Stimulated activated CD8-positive, alpha-beta memory T cell treated with anti-CD3 and anti-CD28 coated beads, Interleukin-15, amount 100 ng/mL, for 48 hours (primary cell): ENCODE results near the gene RPS6KA3.
"Not testable (repeated sequence)": the region's sequence is repeated elsewhere in the genome, so short reads cannot be mapped to it uniquely, and the experiment has no call there.

Source experiments
- DNase-seq, 2 donors: peaks; one replicate each; pipeline ENCODE4 v3.0.0-alpha.2; 2020; ENCODE audit warnings: low read depth in 2 of 2

Gene RPS6KA3

DNA sequence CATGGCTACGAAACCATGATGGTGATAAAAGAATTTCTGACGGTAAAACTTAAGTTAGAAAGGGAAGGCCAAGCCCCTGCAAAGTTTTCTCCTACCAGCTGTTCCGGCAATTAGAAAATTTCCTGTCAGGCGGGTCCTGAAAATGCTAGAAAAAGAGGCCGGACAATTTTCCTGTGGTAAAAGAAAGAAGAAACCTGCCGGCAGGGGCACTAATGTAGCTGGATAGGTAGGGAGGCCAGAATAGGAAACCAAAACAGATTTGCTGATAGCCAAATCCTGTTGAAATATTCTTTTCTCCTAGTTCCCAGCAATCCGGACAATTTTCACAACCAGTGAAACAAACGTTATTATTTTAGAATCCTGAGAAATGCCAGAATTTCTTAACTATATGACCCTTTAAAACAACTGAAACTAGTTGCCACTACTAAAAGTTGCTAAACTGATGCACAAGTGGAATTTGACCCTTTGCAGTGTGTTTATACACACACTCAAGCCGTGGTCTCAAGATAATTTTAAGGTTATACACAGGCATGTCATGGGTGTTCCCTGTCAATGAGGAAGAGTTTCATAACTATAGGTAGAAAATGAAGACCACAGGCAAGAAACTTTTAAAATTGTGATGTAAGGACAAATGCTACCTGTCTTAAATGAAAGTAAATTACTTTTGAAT, 47.7 kb downstream of the RPS6KA3 start:
- DNase-seq, result no peak

DNA sequence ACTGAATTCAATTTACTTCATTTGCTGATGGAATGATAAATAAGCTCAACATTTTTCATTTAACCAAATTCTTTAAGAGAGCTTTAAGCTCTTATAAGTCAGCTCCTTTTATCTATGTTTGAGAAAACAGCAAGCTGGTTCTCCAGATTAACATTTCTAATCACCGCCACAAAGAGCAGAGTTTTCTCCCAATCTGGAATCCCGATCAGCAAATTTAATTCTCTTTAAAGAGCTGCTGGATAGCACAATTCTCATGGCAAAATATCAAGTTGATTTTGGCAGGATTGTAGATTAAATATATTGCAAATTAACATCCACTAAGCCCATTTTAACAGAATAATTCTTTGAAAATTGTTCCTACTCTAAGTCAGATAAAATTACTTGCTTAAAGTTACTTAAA, 48.8 kb downstream of the RPS6KA3 start:
- no peak for DNase-seq

DNA sequence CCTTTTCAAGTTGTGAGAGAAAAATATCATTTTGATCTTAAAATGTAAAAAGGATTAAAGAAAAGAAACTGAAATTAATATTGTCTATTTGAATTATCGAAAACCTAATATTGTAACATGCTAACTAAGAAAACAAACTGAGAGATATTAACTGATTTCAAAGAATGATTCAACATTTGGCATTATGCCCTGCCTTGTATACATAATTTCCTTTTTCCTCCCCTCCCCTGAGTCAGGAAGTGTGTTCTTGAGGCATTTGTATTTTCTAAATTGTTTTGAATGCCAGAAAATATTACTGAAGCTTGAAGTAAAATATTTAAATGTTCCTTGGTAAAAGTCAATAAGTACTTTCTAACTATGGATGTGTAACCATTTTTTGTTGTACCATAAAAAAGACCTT, 49.4 kb downstream of the RPS6KA3 start:
- DNase-seq, result no peak

DNA sequence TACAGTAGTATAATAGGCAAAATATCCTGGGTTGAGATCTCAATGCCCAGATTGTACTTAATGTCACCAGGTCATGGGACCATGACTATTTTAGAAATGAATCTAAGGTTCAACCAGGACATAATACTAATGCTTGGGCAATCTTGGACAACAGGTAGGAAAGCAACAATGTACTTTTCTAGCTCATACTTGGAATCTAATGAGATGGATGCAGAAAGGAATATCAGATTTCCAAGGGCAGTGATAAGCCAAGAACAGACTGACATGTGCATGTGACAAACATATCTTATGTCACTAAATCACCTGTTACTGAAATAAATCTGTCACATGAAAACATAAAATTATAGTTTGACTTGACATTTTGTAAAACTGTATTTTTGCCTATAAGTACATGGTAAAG, 51.1 kb downstream of the RPS6KA3 start:
- no peak for DNase-seq

DNA sequence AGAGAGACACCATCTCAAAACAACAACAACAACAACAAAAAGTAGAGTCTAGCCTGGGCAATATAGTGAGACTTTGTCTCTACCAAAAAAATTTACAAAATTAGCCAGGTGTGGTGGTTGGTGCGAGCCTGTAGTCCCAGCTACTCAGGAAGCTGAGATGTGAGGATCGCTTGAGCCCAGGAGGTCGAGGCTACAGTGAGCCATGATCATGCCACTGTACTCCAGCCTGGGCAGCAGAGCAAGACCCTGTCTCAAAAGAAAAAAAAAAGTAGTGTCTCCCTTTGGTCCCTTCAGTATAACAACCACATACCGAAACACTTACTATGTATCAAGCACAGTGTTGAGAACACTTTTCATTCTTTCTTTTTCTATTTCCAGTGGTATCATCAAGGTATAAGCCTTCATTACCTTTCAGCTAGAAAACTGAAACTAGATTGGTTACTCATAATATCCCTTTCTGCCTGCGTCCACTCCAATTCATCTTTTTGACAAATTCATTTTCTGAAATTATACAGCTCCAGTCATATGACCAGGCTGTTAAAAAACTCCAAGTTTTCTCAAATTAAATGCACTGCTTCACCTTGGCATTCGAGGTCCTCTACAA, 54.1 kb downstream of the RPS6KA3 start:
- DNase-seq, result no peak

DNA sequence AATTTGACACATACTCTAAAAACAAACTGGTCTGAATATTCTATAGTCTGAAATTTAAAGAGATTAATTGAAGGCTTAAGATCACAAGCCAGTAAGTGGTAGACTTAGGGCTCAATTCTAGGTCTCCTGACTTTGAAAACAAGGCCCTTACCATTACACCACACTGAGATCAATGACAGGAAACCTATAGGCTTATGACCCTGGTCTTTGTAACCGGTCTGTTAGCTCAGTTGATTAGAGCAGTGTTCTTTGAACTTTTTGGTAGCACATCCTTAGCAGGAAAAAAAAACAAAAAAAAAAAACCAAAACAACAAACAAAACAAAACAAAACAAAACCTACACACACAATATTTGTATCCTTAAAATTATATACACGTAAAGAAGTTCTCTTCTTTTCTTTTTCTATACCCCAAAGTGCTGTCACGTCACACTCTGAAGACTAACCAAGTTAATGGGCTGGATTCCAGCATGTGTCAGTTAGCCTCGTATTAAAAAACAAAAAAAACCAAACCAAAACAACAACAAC, 55.4 kb downstream of the RPS6KA3 start:
- DNase-seq, result no peak

DNA sequence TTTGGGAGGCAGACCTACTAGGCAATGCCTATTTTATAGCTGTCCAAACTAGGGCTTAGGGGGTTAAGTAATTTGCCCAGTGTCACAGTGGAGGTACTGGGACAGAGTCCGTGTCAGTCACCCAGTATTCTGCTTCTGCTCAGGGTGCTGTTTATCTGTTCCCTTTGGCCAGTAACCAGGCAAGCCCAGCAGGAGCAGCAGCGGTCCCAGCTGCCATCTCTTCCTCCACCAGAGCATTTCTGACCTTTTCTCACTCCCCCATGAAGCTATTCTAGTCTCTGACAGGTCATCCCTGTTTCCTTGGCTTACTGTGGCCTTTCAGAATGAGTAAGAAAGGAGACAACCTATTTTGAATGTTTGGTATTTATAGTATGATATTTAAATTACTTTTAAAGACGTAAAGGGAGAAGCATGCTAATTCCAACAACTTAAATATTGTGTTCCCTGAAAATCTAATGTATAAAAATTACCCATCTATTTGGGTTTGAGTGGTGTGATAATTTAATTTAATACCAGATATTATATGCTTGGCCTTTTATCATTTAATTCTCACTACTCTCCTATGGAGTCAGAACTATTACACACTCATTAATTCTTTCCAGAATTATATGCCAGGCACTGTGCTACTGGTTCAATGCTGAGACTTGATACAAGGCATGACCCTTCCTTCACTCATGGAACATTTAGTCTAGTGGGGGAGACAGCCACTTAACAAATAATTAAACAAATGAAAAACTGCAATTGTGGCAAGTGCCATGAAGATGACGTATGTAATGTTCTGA, 60.6 kb downstream of the RPS6KA3 start:
- no peak for DNase-seq

DNA sequence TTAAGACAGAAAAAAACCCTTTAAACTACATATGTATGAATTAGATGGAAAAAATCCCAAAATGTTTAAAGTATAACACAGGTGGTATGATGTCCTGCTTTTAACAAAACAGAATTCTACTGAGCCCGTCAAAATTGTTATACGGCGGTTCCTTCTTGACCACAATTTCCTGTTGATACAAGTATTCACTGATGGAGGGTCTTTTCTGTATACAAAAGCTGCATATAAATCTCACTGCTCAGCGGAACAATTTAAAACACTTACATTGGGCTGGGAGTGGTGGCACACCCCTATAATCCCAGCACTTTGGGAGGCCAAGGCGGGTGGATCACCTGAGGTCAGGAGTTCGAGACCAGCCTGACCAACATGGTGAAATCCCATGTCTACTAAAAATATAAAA, 62.4 kb downstream of the RPS6KA3 start:
- no peak for DNase-seq

DNA sequence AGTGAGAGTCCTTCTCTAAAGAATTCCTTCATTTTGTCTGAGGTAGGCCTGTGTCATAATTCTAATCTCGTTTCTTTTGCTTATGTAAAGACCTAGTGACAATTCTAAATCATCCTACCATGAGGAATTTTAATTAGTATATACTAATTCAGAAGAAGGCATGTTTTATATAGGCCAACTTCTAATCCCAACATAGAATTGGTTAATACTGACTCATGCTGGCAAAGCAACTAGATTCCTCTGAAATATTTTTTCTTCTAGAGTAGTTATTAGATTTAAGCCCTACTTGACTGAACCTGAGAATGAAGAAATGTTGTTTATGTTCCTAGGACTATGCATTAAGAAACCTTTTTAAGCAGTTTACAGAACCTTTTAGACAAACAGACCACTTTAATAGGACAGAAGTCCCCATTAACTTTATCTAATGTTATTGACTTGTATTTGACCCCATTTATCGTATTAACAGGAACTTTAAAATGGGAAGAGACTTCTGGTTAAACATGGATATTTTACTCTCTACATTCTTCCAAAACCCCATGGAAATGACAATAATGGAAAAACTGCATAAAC, 69.0 kb downstream of the RPS6KA3 start:
- no peak for DNase-seq

DNA sequence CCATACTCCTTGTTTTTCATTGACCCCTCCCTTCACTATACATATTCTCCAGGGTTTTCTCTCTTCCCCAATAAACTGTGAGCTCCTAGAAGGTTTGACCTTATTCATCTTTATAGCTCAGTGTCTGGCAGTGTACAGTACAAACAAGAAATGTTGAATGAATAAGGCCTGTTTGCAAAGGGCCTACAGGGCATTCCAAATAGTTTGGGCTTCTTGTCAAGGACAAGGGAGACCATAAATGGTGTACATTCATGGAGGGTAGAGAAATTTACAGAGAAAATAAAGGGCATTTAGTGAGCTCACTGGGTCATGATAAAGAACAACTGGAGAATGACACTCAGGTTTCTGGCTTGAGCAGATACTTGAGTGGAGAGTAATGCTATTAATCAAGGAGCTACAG, 77.5 kb downstream of the RPS6KA3 start:
- no peak for DNase-seq

DNA sequence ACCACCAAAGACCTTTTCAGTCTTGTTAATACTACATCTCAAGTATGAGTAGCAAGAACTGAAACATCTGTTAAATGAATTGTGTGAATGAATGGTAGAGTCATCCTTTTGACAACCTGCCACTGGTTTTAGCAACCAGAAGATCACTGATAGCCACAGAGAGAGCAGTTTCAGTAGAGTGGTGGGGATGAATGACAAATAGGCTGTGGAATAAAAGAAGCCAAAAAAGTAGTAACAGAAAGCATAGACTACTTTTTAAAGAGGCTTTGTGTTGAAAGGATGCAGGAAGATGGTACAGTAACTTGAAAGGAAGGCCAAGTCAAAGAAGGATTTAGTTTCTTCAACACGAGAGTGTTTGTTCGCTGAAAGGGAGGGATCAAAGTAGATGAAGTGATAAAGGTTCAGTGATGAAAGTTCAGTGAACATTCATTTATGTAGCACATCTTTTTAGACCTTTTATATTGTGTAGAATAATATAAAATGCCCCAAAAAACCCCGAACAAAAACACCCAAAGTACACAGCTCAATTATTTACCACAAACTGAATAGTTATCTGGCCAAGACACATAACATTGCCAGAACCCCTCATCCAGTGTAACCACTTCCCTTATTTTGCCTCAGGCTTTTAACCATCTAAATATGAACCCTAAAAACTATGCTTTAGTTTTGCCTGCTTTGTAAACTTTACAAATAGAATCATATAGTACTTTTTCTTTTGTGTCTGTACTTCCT, 84.9 kb downstream of the RPS6KA3 start:
- no peak for DNase-seq

DNA sequence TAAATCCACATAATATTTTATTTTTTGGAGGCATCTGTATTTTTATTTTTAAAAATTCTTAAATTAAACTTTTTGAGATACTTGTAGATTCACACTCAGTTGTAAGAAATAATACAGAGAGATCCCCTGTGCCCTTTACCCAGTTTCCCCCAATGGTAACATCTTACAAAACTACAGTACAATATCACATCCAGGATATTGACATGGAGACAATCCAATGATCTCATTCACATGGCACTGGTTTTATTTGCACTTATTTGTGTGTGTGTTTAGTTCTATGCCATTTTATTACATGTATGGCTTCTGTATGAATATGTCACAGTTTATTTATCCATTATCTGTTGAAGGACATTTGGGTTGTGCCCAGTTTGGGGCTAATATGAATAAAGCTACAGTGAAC, 89.6 kb downstream of the RPS6KA3 start:
- no peak for DNase-seq

DNA sequence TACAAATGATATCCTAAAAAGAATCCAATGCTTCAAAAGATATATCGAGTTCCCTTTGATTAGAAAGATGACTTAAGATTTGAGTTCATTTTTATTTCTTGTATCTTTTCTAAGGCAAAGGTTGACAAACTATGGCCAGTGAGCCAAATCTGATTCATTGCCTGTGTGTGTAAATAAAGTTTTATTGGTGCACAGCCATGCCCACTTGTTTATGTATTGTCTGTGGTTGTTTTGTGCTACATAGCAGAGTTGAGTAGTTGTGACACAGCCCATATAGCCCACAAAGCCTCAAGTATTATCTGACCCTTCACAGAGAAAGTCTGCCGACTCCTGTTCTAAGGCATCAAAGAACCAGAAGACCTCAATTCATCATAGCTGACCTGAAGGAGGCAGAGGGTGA, 92.9 kb downstream of the RPS6KA3 start:
- no peak for DNase-seq

DNA sequence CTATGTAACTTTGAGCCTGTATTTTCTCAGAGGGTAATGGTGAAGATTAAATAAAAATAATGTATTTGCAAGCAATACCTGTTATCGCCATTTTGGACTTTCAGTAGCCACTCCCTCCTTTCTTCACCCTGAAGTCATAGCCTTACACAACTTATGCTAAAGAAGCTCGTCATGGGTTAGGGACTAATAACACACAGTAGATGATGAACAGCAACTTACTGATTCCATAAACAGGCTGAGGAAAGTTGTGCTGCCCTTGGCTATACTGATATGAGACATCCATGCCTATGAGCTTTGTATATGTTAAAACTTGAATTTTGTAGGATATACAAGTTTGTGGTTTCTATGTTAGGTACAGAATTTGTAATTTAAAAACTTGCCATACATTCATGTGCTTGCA, 93.4 kb downstream of the RPS6KA3 start:
- no peak for DNase-seq

DNA sequence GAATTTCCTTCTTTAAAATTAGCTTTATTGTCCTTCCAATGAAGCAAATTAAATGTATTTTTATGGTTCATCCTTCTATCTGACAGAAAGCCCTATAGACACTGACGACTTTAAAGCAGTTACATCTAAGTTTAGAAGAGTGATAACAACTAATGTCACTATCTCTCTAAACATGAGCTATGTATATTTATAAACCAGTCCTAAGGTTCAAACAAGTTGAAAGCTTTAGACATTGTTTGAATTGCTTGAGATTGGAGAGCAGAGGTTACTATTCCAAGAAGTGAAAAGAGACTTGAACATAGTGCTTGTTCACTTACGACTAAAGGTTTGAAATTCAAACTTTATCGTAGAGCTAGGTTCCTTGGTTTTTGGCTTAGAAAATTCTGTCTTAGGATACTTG, 94.8 kb downstream of the RPS6KA3 start:
- no peak for DNase-seq

DNA sequence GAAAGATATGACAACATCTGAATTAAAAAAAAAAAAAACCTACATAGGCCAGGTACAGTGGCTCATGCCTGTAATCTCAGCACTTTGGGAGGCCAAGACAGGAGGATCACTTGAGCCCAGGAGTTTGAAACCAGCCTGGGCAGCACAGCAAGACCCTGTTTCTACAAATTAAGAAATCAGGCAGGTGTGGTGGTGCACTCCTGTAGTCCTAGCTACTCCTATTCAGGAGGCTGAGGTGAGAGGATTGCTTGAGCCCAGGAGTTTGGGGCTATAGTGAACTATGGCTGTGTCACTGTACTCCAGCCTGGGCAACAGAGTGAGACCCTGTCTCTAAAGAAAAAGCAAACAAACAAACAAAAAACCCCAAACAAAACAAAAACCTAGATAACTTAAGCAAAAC, 104.2 kb downstream of the RPS6KA3 start:
- not testable (repeated sequence) for DNase-seq

DNA sequence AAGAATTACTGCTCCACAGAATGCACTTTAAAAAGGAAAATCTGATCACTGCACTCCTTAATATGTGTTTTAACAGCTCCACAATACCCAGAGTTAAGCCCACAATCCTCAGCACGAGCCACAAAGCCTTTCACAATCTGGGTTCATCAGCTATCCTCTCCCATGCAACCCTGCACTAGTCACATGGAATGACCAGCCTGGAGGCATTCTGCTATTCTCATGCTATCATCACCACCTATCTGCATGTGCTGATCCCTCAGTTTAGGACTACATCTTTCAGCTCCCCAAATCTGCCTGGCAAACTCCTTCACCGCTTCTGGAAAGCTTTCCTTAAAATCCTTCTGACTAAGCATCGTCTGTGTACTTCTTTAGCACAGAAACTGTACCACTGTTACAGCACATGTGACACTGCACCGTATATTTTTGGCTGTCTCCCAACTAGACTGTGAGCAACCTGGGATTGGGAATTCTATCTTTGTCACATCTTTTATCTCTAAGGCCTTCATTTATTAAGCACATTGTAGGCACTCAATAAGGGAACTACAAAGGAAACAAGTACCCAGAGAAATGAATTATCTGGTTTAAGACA, 106.8 kb downstream of the RPS6KA3 start:
- no peak for DNase-seq

DNA sequence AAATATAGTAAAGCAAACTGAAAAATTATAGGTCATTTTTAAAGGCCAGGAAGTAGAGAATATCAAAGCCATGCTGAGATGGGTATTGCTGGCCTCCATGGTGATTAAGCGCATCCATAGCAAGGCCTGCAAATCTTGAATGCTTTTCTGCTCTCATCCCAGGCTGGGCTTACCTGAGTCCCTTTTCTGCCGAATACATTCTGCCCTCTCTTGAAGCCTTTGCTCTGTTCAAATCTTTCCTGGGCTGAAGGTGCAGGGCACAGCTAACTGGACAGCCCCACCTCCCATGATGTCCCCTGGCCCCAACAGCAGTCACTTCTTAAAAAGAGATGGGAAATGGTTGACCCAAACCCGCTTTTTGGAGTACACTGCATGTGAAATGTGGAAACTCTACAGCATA, 115.0 kb downstream of the RPS6KA3 start:
- DNase-seq, result no peak

DNA sequence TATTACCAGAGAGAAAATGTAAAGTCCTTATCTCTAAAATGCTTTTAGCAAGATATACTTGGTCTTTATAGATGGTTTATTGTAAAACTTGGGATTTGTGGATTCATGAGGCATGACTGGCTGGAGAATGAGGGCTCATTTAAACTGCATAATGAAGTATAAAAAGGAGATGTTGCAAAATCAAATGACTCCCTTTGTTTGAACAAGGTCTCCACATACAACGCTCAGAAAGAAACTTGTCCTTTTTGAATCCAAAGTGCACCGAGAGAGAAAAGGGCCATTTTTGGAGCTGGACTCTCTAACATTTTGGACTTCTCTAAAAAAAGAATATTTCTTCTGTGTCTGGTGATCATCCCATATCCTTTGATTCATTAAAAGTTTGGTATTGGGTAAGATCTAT, 117.4 kb downstream of the RPS6KA3 start:
- DNase-seq, result no peak

DNA sequence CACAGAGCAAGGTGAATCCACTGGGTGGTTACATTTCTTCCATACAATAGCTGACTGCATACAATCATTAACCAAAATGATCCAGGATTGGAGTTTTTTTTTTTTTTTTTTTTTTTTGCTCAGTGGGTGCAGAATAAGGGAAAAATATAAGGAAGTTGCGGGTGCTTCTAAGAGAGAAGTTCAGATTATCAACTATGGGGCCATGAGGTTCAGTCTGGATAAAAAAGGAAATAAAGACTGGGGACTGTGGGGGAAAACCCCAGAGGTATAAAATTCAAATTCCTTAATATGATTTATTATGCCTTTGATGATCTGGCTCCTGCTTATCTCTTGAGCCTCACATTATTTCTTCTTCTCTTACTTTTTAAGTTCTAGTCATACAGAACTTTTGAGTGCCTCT, 119.1 kb downstream of the RPS6KA3 start:
- no peak for DNase-seq

DNA sequence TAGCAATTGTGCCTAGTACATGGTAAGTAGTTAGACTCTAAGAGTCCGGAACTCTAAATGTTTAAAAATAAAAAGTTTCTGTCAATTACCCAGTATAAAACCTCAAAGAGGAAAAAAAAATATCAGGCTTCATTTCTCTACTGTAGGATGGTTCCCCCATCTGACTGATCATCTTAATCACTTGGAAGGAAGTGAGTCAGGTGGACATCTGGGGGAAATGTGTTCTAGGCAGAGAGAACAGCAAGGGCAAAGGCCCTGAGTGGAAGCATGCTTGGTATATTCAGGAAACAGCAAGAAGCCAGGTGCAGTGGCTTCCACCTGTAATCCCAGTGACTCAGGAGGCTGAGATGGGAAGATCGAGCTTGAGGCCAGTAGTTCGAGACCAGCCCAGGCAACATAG, 122.2 kb downstream of the RPS6KA3 start:
- DNase-seq, result no peak

DNA sequence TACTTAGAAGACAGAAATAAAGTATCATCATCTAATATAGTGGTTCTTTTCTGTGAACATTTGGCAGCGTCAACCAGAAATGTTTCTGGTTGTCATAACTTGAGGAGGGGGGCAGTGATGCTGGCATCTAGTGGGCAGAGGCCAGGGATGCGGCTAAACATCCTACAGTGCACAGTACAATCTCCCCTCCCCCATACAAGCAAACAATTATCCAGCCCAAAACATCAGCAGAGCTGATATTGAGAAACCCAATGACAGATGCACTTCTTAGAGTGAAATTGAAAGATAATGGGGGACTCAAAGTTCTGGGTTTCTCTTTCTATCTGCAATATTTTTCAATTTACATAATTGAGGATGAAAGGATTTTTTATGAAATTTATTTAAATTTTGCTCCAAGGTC, 123.1 kb downstream of the RPS6KA3 start:
- DNase-seq, result no peak
